ENCODE data around the gene MME. TPM values are rescaled to one million over a fixed set of nuclear protein-coding genes. Genes with fewer than 3 reads are reported as not detected.
A peak's percentile ranks its signal among the peaks of the same experiment; 100 is the strongest.

The MME gene
- total and polyA plus RNA-seq, 8 donors, result 9.1 to 43.6 (median 26.5) TPM

- intact Hi-C loops (cut with DNase I), result no loop called here
- no peaks in the 10 kb centered on the region for H3K4me1 ChIP-seq
- TF ChIP-seq CTCF (IDR thresholded peaks at IDR 0.05), result no peak
- H3K36me3 ChIP-seq, result no peaks in the 10 kb centered on the region
- no peak for ATAC-seq
- no peaks in the 10 kb centered on the region for H3K27me3 ChIP-seq
- DNase-seq, result no peak
- H3K4me3 ChIP-seq, result no peak overlapping the region
- H3K27ac ChIP-seq, result no peak overlapping the region
- H3K9me3 ChIP-seq, result no peaks in the 10 kb centered on the region
Observed at GRCh38 chr3:155231792-155232191, 151.7 kb downstream of the MME start.

GRCh38 chr3:155232605-155233004, 152.5 kb downstream of the MME start:
- TF ChIP-seq CTCF (IDR thresholded peaks at IDR 0.05), result no peak
- Histone ChIP-seq H3K36me3 (no peaks in the 10 kb centered on the region), H3K27ac (no peak overlapping the region), H3K27me3 (no peaks in the 10 kb centered on the region), H3K4me3 (no peak overlapping the region), H3K9me3 (no peaks in the 10 kb centered on the region), H3K4me1 (no peaks in the 10 kb centered on the region)
- peak; percentile 88 for ATAC-seq
- peak in 2 of 4 donors; percentile 8 to 40 for DNase-seq
- intact Hi-C loops (cut with DNase I), result no loop called here

- ATAC-seq, result peak; percentile 36
Observed at GRCh38 chr3:155233213-155233612, 153.1 kb downstream of the MME start.

More at GRCh38 chr3:155233213-155233612, 153.1 kb downstream of the MME start:
- no peaks in the 10 kb centered on the region for H3K27me3 ChIP-seq
- H3K9me3 ChIP-seq, result no peaks in the 10 kb centered on the region
- no peaks in the 10 kb centered on the region for H3K4me1 ChIP-seq
- no peak overlapping the region for H3K27ac ChIP-seq
- DNase-seq, result peak in 2 of 4 donors; percentile 19 to 56
- no peak for TF ChIP-seq CTCF (IDR thresholded peaks at IDR 0.05)
- H3K4me3 ChIP-seq, result no peak overlapping the region
- intact Hi-C loops (cut with DNase I), result no loop called here
- no peaks in the 10 kb centered on the region for H3K36me3 ChIP-seq

Other genes starting within 250 kb of the MME start
- not detected for gene STRIT1, start 213.4 kb downstream of the MME start, total RNA-seq
- under 1 TPM in 3 of 6 donors, not detected in 3; 0.17 to 0.24 (median 0.20) TPM for gene STRIT1, start 213.4 kb downstream of the MME start, polyA plus RNA-seq (ENCODE audit: insufficient read length in 6 of 6)